H9 (cell line): ENCODE results near the gene ARHGAP15. TPM values are rescaled to one million over a fixed set of nuclear protein-coding genes. Genes with fewer than 3 reads are reported as not detected.

Experiments
- DNase-seq: peaks from one replicate; pipeline ENCODE4 v3.0.0-alpha.2; 2017
- H2AFZ ChIP-seq: one replicate; pipeline ENCODE4 v1.6.1; 2013; ENCODE audit warnings: mild to moderate bottlenecking, low read length, control low read depth, moderate library complexity
- H2AK5ac ChIP-seq: 2 replicates; pipeline ENCODE4 v1.6.1; 2013; ENCODE audit warnings: low read length, control low read depth, mixed read lengths; ENCODE audit not compliant: insufficient read length
- H2BK120ac ChIP-seq: one replicate; pipeline ENCODE4 v1.6.1; 2013; ENCODE audit warnings: low read depth, mild to moderate bottlenecking, low read length, control low read depth, inconsistent platforms; ENCODE audit not compliant: poor library complexity, severe bottlenecking
- H2BK12ac ChIP-seq: 2 replicates; pipeline ENCODE4 v1.6.1; 2013; ENCODE audit warnings: low read length, control low read depth, mixed read lengths, low read depth; ENCODE audit not compliant: insufficient read length
- H2BK15ac ChIP-seq: 2 replicates; pipeline ENCODE4 v1.6.1; 2013; ENCODE audit warnings: low read depth, low read length, control low read depth
- H2BK20ac ChIP-seq: one replicate; pipeline ENCODE4 v1.6.1; 2013; ENCODE audit warnings: low read depth, mild to moderate bottlenecking, low read length, control low read depth, inconsistent platforms; ENCODE audit not compliant: poor library complexity, severe bottlenecking
- H2BK5ac ChIP-seq: 2 replicates; pipeline ENCODE4 v1.6.1; 2013; ENCODE audit warnings: low read length, control low read depth, mixed read lengths; ENCODE audit not compliant: insufficient read length
- H3K14ac ChIP-seq: 2 replicates; pipeline ENCODE4 v1.6.1; 2013; ENCODE audit warnings: low read length, control low read depth; ENCODE audit not compliant: insufficient read depth
- H3K18ac ChIP-seq: 2 replicates; pipeline ENCODE4 v1.6.1; 2013; ENCODE audit warnings: low read depth, mild to moderate bottlenecking, mixed read lengths, low read length, control low read depth; ENCODE audit not compliant: insufficient read length
- H3K23ac ChIP-seq: 2 replicates; pipeline ENCODE4 v1.6.1; 2013; ENCODE audit warnings: low read length, control low read depth, mixed read lengths, low read depth; ENCODE audit not compliant: insufficient read length
- H3K23me2 ChIP-seq: 2 replicates; pipeline ENCODE4 v1.6.1; 2013; ENCODE audit warnings: low read depth, mild to moderate bottlenecking, mixed read lengths, low read length, control low read depth; ENCODE audit not compliant: insufficient read length, poor library complexity, severe bottlenecking
- H3K27ac ChIP-seq: 2 replicates; pipeline ENCODE4 v1.5.1; 2013; ENCODE audit warnings: low read length, control low read depth, mixed read lengths, low read depth; ENCODE audit not compliant: insufficient read length
- H3K27me3 ChIP-seq: 2 replicates; pipeline ENCODE4 v1.6.1; 2013; ENCODE audit warnings: low read length, control low read depth, inconsistent platforms; ENCODE audit not compliant: insufficient read depth
- H3K4ac ChIP-seq: 2 replicates; pipeline ENCODE4 v1.6.1; 2013; ENCODE audit warnings: low read depth, mild to moderate bottlenecking, control low read depth, inconsistent platforms, low read length, moderate library complexity
- H3K4me1 ChIP-seq: 2 replicates; pipeline ENCODE4 v1.6.1; 2013; ENCODE audit warnings: low read length, control low read depth, inconsistent platforms; ENCODE audit not compliant: insufficient read depth
- H3K4me2 ChIP-seq: 2 replicates; pipeline ENCODE4 v1.6.1; 2013; ENCODE audit warnings: low read length, control low read depth, mixed read lengths; ENCODE audit not compliant: insufficient read length, insufficient read depth
- H3K56ac ChIP-seq: 2 replicates; pipeline ENCODE4 v1.6.1; 2013; ENCODE audit warnings: low read depth, mild to moderate bottlenecking, mixed read lengths, low read length, control low read depth; ENCODE audit not compliant: insufficient read length
- H3K79me1 ChIP-seq: 2 replicates; pipeline ENCODE4 v1.6.1; 2013; ENCODE audit warnings: low read depth, mild to moderate bottlenecking, moderate library complexity, low read length, control low read depth, inconsistent platforms; ENCODE audit not compliant: insufficient read depth, poor library complexity, severe bottlenecking
- H3K79me2 ChIP-seq: 2 replicates; pipeline ENCODE4 v1.6.1; 2013; ENCODE audit warnings: low read length, control low read depth, inconsistent platforms; ENCODE audit not compliant: insufficient read depth
- H3K9ac ChIP-seq: 2 replicates; pipeline ENCODE4 v1.6.1; 2013; ENCODE audit warnings: low read length, control low read depth, mixed read lengths; ENCODE audit not compliant: insufficient read length; ENCODE audit errors: extremely low read depth
- H3K9me3 ChIP-seq: one replicate; pipeline ENCODE4 v1.6.1; 2013; ENCODE audit warnings: low read depth, low read length, inconsistent platforms; ENCODE audit not compliant: control insufficient read depth
- H3T11ph ChIP-seq: one replicate; pipeline ENCODE4 v1.6.1; 2013; ENCODE audit warnings: mild to moderate bottlenecking, low read length, control low read depth, inconsistent platforms
- H4K20me1 ChIP-seq: one replicate; pipeline ENCODE4 v1.6.1; 2013; ENCODE audit not compliant: control insufficient read depth, insufficient read length, insufficient read depth
- H4K5ac ChIP-seq: 2 replicates; pipeline ENCODE4 v1.6.1; 2013; ENCODE audit warnings: low read depth, mild to moderate bottlenecking, mixed read lengths, low read length, control low read depth; ENCODE audit not compliant: insufficient read length
- H4K8ac ChIP-seq: replicated peaks from 2 replicates; pipeline ENCODE4 v1.6.1; 2013; ENCODE audit warnings: low read length, control low read depth, mixed read lengths, low read depth; ENCODE audit not compliant: insufficient read length
- H4K91ac ChIP-seq: 2 replicates; pipeline ENCODE4 v1.6.1; 2013; ENCODE audit warnings: low read depth, mild to moderate bottlenecking, moderate library complexity, mixed read lengths, low read length, control low read depth; ENCODE audit not compliant: insufficient read length
- H3K27ac Mint-ChIP-seq, 3 experiments: 2 replicates in 2 of 3; 3 replicates in 1 of 3; pipeline ENCODE4 v1.8.0; 2020 to 2021; ENCODE audit warnings: mixed read lengths in 3 of 3, mild to moderate bottlenecking in 1 of 3, moderate library complexity in 1 of 3
- H3K27me3 Mint-ChIP-seq: 2 replicates; pipeline ENCODE4 v1.8.0; 2021; ENCODE audit warnings: low read depth, mild to moderate bottlenecking, moderate library complexity, mixed read lengths
- H3K36me3 Mint-ChIP-seq, 3 experiments: 2 replicates in 2 of 3; 3 replicates in 1 of 3; pipeline ENCODE4 v1.8.0; 2020 to 2021; ENCODE audit warnings: low read depth in 3 of 3, mixed read lengths in 3 of 3; ENCODE audit not compliant: insufficient read depth in 1 of 3
- H3K4me1 Mint-ChIP-seq, 2 experiments: 2 replicates each; pipeline ENCODE4 v1.8.0; 2020; ENCODE audit warnings: mixed read lengths in 2 of 2
- H3K4me3 Mint-ChIP-seq, 2 experiments: 2 replicates in 1 of 2; 3 replicates in 1 of 2; pipeline ENCODE4 v1.8.0; 2020 to 2021; ENCODE audit warnings: mild to moderate bottlenecking in 2 of 2, mixed read lengths in 2 of 2, moderate library complexity in 1 of 2
- H3K9me3 Mint-ChIP-seq, 2 experiments: 2 replicates in 1 of 2; 3 replicates in 1 of 2; pipeline ENCODE4 v1.8.0; 2020; ENCODE audit warnings: mild to moderate bottlenecking in 2 of 2, mixed read lengths in 2 of 2, moderate library complexity in 1 of 2
- WGBS: extraction: QIAGEN DNeasy Blood & Tissue Kit; methylation state at CpG from one replicate; pipeline ENCODE4 v1.1.7; 2013; ENCODE audit warnings: missing lambda C conversion rate, low lambda C conversion rate, mixed read lengths; ENCODE audit not compliant: insufficient read length; ENCODE audit errors: extremely low coverage; 5-methylcytosine and 5-hydroxymethylcytosine counted together
- total RNA-seq: library from RNA; stranded (reverse); gene quantifications from 2 replicates; pipeline ENCODE4 v1.2.1, GENCODE V29; 2021
- TF ChIP-seq, protein P1 (sequence below): fragments of 200-600 bp; sonication (generic); conservative IDR thresholded peaks from 3 replicates; pipeline ENCODE4 v1.8.0; 2021; ENCODE audit warnings: antibody characterized with exemption, mild to moderate bottlenecking

ARHGAP15 gene
- total RNA-seq, 1 experiment from 2014 or later: not detected

DNA sequence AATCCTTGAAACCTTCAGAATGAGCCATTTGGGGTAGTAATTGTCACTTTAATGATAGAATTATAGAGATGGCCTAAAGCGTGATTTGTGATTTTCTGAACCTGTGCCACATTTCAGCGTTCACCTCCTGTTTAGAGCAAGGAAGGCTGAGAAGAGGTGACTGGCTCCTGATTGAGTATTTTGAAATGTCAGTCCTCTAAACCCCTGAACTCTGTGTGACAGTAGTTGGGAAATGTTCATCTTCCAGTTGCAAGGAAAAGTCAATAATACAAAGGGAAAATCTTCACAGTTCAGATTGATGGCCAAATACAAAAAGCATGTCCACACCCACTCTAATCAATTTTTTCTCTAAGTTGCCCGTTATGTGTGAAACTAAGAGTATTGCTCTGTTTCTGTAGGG, 305.2 kb downstream of the ARHGAP15 start:
- H3K27ac Mint-ChIP-seq: no peak overlapping the region
- H3K4me3 Mint-ChIP-seq: no peak overlapping the region
- Histone ChIP-seq H3K23me2 (no peaks in the 10 kb centered on the region), H3K18ac (no peak overlapping the region), H2AFZ (no peak overlapping the region), H2BK12ac (no peak overlapping the region), H4K91ac (no peak overlapping the region), H3K79me2 (no peaks in the 10 kb centered on the region), H2BK120ac (no peak overlapping the region), H4K8ac (no peak overlapping the region), H3K9ac (no peak overlapping the region), H3K9me3 (no peaks in the 10 kb centered on the region), H3K4ac (no peak overlapping the region), H3K23ac (no peak overlapping the region), H3K79me1 (no peaks in the 10 kb centered on the region), H3T11ph (no peak overlapping the region), H4K5ac (no peak overlapping the region), H3K14ac (no peak overlapping the region), H4K20me1 (no peaks in the 10 kb centered on the region), H3K27me3 (no peaks in the 10 kb centered on the region), H2BK15ac (no peak overlapping the region), H2BK20ac (no peak overlapping the region), H2AK5ac (no peak overlapping the region), H3K56ac (no peak overlapping the region), H3K27ac (no peak overlapping the region), H3K4me1 (no peaks in the 10 kb centered on the region), H3K4me2 (no peak overlapping the region), H2BK5ac (no peak overlapping the region)
- no peaks in the 10 kb centered on the region for H3K9me3 Mint-ChIP-seq
- no CpG with 5 or more reads among the region's 3 CpGs for WGBS
- H3K36me3 Mint-ChIP-seq: no peaks in the 10 kb centered on the region
- TF ChIP-seq, protein P1, sequence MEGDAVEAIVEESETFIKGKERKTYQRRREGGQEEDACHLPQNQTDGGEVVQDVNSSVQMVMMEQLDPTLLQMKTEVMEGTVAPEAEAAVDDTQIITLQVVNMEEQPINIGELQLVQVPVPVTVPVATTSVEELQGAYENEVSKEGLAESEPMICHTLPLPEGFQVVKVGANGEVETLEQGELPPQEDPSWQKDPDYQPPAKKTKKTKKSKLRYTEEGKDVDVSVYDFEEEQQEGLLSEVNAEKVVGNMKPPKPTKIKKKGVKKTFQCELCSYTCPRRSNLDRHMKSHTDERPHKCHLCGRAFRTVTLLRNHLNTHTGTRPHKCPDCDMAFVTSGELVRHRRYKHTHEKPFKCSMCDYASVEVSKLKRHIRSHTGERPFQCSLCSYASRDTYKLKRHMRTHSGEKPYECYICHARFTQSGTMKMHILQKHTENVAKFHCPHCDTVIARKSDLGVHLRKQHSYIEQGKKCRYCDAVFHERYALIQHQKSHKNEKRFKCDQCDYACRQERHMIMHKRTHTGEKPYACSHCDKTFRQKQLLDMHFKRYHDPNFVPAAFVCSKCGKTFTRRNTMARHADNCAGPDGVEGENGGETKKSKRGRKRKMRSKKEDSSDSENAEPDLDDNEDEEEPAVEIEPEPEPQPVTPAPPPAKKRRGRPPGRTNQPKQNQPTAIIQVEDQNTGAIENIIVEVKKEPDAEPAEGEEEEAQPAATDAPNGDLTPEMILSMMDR: no peak
- H3K27me3 Mint-ChIP-seq: no peaks in the 10 kb centered on the region
- H3K4me1 Mint-ChIP-seq: no peaks in the 10 kb centered on the region
- DNase-seq: no peak
